ENCODE data around the gene ISX.

GRCh38 chr22:35046744-35047462 lies 19.1 kb upstream of the ISX start:
- TF ChIP-seq CTCF (IDR thresholded peaks at IDR 0.05; ENCODE audit: low read depth, low read length, poor library complexity, severe bottlenecking), result no peak
- no peak for TF ChIP-seq EZH2phosphoT487 (IDR thresholded peaks at IDR 0.05; ENCODE audit: borderline replicate concordance, low read length)

Measured in DOHH2 (cell line).